Stimulated activated CD4-positive, alpha-beta T cell treated with anti-CD3 and anti-CD28 coated beads, Interleukin-4, amount 100 ng/mL, for 24 hours (primary cell): Measurements from ENCODE around the gene CYP3A4.
"Not testable (repeated sequence)": the region's sequence is repeated elsewhere in the genome, so short reads cannot be mapped to it uniquely, and the experiment has no call there.

Experiments
- DNase-seq: peaks from one replicate; pipeline ENCODE4 v3.0.0-alpha.2; 2020

Gene CYP3A4

DNA sequence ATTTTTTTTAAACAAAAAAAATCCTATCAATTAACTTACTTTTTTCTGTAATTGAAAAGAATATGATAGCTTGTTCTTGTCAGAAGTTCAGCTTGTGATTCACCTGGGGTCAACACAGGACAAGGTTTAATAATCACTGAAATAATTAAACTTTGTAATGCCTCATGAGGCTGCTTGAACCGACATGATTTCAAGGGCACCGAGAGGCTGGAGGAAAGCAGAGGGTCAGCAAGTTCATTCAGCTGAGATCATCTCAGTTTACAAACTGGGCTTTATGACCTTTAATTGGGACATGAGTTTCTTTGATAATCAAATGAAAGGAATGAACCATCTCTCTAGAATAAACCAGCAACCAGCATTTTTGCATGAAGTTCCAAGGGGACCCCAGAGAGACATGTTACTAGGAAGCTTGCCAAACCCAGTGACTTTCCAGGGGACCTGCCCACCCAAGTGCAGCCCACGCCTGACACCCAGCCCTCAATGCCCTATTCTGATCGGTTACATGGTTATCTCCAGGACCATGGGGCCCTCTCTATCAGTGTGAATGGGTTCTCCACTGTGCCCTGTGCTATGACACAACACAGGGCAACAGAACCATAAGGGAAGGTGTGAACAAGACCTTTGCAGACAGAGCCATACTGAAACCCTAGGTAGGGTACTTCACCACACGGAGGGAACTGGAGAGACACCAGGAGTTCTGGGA is 7.8 kb upstream of the CYP3A4 start:
- no peak for DNase-seq

DNA sequence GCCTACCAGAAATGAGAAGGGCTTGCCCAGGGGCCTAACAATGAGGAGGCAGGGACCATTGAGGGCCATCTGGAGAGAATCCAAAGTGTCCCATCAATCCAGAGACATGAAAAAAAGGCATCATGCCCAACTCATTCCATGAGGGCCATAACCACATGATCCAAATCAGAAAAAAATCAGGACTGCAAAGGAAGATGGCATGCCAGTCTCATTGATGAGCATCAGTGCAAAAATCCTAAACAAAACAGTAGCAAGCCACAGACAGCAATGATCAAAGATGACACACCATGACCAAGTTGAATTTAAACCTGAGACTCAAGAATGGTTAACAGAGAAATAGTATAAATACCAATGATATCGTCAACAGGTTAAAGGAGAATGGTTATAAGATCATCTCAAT is 7.0 kb upstream of the CYP3A4 start:
- no peak for DNase-seq

DNA sequence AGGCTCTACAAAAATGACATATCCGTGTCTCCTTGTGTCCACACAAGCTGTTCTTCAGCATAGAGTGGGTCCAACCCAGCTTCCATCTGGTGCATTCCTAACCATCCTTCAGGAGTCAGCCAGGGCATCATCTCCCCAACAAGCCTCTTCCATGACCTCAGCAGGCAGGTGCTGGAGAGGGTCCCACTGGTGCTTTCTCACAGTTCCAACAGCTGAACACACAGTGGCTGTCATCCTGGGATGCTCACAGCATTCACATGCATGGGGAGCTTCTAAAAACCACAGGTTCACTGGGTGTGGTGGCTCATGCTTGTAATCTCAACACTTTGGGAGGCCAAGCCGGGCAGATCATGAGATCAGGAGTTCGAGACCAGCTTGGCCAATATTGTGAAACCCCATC is 6.4 kb upstream of the CYP3A4 start:
- no peak for DNase-seq

DNA sequence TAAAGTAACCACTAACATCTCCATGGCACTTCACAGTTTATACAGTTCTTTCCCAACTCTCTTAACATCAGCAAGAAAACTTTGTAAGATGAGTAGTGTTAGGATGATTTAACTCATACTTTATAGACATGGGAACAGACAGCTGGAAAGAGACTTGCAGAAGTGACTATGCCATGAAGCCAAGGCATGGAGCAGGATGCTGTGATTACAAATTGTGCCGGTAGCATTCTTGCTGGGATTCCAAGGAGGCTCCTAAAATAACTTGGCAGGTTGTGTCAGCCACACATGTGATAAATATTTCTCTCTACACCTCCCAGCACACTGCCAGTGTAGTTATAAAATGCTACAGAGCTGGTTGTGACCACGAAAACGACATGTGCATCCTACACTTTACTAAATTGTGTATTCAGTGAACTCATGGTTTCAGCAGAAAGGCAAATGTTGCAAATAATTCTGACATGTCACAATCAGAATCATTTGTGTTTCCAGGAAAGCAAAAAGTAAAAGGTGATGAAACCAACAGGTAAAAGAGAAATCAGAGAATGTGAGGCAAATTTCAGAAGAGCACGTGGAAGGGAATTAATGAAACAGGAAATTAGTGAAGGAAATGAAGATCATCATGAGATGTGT is 5.6 kb upstream of the CYP3A4 start:
- DNase-seq = no peak

DNA sequence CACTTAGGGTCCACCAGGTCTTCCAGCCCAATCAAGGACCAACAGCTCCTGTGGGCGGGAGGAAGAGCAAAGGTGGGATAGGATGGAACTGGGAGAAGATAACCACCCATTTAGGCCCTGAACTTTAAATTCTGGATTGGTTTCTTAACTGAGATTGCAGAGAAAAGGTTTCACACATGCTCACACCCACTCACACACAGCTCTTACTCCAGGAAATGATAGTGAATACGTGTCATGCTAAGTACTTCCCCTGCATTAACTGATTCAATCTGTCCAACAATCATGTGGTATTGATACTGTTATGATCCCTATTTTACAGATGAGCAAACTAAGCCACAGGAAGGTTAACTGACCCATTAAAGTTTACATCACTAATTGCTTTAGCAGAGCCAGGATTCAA is 4.6 kb upstream of the CYP3A4 start:
- DNase-seq = peak; percentile 4

DNA sequence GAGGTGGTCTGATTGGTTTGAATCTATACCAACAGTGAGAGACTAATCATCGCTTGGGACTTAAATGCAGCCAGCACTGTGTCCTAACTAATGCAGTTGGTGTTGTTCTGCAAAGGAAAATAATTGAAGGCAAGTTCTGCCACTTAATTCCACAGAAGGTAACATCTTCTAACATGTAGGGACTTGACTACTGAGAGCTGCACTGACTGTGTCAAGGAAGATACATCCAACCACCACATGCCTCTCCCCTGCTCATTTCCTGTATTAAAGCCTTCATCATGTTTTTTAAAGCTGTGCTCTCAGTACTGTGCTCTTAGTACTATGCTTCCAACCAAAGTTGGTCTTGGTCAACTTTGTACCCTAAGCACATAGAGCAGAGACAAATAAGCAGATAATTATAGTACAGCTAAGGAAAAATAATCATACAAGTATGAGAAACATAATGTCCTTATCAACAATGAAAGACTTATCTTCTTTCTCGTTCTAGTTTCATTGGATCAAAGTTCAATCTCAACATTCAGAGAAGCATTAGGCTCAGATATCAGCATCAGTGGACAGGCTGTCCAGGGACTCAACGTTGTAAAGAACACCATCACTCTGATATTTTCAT is 2.8 kb upstream of the CYP3A4 start:
- DNase-seq = no peak

DNA sequence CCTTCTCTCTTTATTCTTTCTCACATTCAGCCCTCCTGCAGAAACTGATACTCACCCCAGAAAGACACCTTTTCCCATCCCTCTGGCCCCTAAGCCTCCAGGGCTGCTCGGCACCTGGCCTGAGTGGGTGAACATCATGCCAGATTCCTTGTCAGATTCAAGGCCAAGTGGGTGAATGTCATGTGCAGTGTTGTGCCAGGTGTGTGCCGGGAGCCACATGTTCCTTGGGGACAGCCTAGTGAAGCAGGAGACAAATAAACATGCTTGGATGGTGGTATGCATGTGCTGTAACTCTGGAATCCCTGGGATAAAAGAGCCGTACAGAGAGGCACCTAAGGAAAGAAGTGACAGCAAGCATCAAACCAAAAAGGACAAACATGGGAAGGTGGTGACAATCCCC is 1.7 kb upstream of the CYP3A4 start:
- not testable (repeated sequence) for DNase-seq

DNA sequence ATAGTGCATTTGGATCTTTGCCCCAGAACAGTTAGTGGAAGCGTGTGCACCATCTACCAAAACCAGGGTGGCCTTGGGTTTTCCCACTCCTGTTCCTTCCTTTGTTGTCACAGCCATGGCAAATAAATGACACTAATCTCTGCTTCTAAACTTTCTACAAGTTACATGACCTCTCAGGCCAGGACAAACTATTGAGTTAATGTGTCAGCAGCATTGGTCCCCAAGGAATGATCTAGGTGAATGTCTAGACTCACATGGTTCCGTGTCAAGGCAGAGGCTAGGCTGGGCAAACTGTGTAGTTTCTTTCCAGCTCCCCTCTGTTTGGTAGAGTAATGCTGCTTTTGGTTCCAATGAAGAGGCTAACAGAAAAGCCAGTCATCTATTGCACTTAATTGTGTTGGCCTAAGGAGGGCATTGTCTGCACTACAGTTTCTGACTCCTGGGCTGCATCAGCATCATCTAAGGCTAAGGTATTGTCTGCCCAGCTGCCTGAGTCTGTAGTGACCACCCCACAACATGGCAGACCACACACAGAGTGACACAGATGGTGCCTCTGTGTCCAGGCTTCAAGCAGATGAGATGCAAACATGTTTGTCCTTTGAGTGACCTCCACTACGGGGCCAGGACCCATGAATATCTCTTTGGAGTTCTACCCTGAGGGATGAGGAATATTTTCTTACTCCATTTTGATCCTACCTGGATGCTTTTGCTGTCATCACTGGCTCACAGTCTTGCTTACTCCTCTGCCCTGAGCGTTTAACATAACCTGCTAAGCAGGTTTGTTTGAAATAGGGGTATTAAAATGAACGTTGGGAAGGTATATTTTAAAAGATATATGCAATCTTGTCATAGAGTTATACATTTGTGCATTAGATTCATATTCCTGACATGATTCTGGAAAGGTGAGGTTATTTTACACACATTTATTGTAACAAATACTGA is 1.7 kb downstream of the CYP3A4 start:
- DNase-seq = no peak

DNA sequence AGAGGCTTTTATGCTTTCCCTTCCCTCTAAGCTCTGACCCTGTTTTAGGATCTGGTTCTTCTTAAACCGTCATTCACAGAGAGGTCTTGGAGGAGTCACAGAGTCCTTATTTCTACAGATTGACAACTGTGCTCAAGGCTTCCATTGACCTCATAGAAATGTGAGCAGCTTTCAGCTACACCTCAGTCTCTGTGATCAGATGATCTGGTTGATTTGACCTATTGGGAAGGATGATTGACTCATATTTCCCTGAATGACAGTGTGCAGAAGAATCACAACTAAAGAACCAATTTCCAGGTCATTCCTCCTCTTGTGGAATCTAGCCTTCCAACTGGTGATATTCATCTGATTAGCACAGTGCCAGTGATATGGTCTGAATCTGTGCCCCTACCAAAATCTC is 3.4 kb downstream of the CYP3A4 start:
- DNase-seq = no peak

DNA sequence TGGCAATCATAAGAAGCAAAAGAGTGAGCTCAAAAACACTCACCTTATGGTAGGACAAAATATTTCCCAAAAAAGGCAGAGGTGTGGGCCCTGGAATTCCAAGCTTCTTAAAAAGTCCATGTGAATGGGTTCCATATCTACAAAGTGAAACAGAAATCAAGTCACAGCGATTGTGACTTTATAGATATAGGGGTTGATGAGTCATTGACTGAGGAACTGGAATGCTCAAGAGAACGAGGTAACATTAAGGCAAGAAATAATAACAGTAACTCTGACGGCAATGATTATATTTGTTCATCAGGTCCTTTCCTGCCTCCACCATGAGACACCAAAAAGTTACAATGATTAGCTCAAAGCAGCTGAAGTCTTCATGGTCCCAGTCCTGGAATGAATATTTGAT is 4.0 kb downstream of the CYP3A4 start:
- DNase-seq = no peak

DNA sequence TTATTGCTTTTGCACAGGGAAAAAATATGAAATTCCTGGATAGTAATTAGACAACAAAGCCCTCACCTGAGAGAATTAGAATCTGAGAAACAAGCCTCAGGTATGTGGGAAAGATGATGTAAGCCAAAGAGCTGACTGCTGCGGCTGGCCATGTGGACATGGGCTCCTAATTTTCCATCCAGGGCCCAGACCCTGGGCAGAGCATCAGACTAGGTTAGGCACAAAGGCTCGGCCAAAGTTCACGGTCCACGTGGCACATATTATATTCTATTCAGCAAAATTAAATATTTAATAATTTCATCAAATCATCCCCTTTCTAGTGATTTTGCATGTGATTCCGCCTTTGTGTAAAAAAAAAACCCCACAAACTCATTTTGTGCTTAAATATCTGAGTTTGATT is 5.1 kb downstream of the CYP3A4 start:
- no peak for DNase-seq

DNA sequence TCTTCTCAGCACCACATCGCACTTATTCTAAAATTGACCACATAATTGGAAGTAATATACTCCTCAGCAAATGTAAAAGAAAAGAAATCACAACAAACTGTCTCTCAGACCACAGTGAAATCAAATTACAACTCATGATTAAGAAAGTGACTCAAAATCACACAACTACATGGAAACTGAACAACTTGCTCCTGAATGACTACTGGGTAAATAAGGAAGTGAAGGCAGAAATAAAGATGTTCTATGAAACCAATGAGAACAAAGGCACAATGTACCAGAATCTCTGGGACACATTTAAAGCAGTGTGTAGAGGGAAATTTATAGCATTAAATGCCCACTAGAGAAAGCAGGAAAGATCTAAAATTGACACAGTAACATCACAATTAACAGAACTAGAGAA is 10.6 kb downstream of the CYP3A4 start:
- not testable (repeated sequence) for DNase-seq

DNA sequence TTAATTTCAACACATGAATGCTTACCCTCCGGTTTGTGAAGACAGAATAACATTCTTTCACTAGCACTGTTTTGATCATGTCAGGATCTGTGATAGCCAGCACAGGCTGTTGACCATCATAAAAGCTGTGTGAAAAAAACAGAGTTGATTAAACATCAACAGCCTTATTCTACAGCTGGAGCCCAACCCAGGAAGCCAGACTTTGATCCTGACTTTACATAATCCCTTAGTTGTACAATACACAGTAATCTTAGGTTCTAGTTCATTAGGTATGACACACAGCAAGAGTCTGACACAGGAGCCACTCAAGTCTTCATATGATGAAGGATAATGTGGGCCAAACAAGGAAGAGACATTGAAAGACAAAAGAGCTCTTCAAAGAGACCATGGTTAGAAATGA is 11.4 kb downstream of the CYP3A4 start:
- no peak for DNase-seq

DNA sequence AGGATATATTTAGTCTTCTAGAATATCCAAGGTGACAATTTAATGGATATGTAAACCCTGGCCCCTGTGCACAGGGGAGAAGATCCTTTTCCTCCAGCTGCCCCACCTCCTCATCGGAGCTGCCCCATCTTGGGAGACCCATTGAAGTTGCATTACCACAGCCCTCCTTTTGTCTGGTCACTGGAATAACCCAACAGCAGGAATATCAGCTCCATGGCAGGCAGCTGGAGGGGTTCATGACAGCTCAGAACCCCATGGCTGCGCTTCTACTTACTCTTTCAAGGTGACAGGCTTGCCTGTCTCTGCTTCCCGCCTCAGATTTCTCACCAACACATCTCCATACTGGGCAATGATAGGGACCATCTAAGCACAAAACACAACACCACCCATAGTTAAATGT is 14.5 kb downstream of the CYP3A4 start:
- not testable (repeated sequence) for DNase-seq

DNA sequence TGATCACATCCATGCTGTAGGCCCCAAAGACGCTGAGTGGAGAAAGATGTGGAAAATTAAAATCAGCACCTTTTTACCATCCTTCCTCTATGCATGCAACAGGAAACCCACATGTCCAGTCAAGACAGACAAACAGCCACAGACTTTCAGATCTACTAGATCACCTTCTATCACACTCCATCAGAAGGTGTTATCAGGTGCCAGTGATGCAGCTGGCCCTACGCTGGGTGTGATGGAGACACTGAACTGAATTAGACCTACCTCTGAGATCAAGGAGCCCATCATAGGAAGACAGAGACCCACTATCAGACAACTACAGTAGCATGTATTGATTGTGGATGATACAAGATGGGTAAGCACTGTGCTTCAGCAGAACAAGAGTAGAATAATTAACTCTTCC is 15.5 kb downstream of the CYP3A4 start:
- DNase-seq = no peak

DNA sequence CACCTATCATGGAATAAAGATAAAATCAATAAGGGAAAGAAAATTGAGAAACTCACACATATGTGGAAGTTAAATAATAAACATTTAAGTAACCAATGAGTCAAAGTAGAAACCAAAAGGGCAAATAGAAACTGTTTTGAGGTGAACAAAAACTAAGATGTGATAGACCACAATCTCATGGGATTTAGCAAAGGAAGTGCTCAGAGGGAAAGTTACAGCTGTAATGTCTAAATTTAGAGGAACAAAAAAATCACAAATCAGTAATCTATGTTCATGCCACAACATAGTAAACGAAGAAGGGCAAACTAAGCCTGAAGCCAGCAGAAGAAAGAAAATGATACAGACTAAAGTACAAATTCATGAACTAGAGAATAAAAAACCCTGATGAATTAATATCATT is 16.3 kb downstream of the CYP3A4 start:
- no peak for DNase-seq

DNA sequence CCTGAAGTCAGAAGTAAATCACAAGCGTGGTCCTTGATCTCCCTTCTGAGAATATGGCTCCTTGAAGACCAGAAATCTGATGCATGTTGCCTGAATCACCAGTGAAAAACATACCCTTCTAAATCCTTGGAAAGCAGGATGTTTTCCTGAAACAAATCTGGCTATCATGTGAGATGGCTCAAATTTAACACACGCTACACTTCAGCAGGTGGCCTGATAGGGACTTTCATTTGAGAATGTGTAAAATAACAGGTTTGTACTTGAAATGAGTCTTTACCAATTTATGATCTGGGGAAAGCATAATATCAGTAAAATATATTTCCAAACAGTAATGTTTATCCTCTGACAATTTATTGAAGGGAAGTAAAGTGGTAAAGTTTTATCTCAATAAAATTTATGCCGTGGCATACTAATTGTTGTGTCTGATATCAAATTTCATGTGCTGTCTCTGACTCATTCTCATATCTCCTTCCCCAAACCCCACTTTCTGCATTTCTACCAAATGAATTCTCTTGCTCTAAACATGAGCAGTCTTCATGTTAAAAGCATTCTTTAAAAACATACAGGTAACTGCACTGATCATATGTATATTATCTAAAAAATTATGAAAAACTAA is 17.4 kb downstream of the CYP3A4 start:
- no peak for DNase-seq

DNA sequence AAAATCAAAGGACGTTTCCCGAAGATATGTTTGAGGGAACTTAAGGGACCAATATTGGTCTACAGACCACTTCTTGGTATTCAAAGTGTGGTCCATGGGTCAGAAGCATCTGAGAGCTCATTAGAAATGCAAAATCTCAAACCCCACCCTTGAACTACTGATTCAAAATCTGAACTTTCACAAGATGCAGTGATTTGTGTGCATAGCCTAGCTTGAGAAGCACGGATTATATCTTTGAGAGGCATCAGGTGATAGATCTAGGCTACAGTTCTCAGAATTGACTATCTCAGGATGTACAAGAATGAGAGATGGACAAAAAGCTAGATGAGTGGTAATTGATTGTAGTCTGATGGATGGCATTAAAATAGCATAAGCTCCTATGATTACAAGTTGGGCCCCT is 19.5 kb downstream of the CYP3A4 start:
- no peak for DNase-seq

DNA sequence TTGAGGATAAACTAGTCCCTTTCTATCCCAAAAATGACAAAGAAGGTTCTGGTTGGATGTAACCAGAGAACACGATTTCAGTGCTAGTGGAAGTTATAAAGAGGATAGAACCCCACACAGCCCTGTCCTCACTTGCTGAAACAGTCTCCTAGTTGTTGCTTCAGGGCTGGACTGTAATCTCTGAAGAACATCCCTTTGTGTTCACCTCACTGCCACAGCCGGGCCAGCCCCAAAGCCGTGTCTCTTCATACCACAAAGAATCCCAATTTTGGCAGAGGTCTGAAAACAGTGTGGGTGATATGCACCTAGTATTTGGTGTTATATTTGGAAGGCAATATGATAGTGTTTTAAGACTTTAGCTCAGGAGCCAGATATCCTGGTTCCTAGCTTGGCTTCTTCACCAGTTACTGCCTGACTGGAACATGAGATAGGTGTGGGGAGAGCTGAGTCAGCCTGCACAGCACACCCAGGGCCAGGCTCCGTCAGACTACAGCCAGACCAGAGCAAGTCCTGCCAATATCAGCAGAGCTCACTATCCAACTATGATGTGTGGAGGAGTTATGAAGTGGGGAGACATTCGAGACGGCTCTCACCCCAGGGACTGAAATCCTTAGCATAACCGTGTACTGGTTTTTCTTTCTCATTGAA is 21.2 kb downstream of the CYP3A4 start:
- no peak for DNase-seq

DNA sequence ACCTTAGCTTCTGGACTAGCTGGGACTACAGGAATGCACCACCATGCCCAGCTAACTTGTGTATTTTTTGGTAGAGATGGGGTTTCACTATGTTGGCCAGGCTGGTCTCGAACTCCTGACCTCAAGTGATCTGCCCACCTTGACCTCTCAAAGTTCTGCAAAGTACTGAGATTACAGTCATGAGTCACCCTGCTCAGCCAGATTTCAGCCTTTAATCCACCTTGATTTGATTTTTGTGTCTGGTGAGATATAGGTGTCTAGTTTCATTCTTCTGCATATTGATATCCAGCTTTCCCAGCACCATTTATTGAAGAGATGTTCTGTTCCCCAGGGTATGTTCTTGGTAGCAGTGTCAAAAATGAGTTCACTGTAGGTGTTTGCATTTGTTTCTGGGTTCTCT is 28.9 kb downstream of the CYP3A4 start:
- DNase-seq = no peak

DNA sequence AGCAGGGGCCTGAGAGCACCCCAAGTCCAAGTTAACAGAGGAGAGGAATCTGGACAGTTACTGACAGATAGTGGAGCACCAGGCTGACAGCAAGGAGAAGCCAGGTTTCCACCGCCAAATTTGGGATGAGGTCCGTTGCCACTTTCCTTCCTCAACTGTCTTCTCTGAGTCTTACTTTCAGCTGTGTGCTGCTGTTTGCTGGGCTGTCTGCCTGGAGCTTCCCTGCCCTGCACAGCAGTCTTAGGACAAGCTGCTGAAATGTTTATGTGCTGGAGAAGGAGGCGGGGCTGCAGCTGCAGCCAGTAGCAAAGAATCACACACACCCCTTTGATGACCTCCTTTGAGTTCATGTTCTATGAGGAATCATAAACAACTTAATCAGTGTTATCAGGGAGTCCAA is 31.6 kb downstream of the CYP3A4 start:
- DNase-seq = no peak

DNA sequence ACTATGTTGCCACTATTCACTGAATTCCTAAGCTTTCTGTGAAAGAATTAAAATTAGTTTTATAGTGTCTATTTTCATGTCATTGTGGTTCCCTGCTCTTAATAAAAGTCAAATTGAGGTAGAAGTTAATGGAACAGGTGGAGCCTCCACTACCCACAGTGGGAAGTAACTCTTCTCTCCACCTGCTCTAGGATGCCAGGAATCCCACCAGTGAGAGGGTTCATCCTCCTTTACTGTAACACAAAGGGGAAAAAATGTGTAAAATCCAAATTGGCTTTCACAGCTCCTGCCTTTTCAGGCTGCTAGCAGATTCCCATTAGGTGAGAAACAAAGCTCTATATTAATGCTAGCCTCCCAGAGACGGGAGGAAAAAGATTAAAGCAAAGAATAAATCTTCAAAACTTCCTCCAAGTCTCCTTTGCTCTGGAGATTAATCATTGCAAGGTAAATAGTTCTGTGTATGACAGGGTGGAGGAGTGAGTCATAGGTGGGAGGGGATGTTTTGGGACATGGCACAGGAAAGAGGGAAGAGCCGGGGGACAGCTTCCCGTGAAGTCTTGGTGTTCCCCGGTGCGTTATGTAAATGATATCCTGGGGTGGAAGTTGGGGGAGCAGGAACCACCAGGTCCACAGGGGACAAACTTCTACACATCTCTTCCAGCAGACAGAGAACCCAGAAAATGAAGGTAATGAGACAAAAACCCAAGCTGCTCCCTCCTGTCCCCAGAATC is 32.5 kb downstream of the CYP3A4 start:
- DNase-seq = not testable (repeated sequence)
